22Rv1 (cell line): ENCODE data around the gene PARD3.

Source experiments
- CTCF ChIP-seq: fragments of 450-650 bp; IDR thresholded peaks from 2 replicates; pipeline ENCODE4 v1.5.1; 2017; ENCODE audit warnings: mild to moderate bottlenecking
- ZFX ChIP-seq: fragments of 450-650 bp; IDR thresholded peaks from 2 replicates; pipeline ENCODE4 v1.6.1; 2017; ENCODE audit warnings: antibody characterized with exemption, borderline replicate concordance

- TF ChIP-seq CTCF: no peak
- no peak for TF ChIP-seq ZFX
These were observed 725.8 kb downstream of the PARD3 start for GRCh38 chr10:34089253-34089652.
